ENCODE measurements around the gene DHX8.

DNA sequence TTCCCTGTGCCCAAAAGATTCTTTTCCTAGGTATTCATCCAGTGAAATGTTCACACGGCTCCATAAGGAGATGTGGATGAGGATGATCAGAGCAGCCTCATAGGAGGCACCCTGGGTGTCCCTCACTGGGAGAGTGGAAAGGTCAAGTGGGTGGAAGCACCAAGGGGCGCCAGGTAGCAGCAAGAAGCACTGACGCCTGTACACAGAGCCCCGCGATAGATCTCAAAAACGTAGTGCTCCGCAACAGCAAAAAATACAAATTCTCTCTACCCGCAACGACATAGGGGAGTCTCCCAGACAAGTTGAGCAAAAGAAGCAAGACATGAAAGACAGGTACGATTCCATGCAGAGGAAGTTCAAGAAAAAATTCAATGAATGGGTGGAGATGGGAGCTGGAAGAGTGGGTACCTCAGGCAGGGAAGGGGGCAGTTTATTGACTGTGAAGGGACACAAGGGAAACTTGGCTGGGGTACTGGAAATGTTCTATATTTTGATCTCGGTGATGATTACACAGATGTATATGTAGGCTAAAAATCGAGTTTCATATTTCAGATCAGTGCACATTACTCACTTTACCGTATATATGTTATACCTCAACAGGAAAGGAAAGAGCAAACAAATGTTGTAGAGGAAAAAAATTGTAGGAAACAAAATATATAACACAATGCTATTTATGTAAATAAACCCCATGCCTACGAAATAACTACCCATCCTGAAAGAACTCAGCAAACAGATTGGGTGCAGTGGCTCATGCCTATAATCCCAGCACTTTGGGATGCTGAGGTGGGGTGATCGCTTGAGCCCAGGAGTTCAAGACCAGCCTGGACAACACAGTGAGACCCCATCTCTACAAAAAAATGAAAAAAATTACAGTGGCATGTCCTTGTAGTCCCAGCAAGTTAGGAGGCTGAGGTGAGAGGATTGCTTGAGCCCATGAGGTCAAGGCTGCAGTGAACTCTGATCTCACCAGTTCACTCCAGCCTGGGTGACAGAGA lies 80.1 kb downstream of the DHX8 start:
- TF ChIP-seq, protein P1, sequence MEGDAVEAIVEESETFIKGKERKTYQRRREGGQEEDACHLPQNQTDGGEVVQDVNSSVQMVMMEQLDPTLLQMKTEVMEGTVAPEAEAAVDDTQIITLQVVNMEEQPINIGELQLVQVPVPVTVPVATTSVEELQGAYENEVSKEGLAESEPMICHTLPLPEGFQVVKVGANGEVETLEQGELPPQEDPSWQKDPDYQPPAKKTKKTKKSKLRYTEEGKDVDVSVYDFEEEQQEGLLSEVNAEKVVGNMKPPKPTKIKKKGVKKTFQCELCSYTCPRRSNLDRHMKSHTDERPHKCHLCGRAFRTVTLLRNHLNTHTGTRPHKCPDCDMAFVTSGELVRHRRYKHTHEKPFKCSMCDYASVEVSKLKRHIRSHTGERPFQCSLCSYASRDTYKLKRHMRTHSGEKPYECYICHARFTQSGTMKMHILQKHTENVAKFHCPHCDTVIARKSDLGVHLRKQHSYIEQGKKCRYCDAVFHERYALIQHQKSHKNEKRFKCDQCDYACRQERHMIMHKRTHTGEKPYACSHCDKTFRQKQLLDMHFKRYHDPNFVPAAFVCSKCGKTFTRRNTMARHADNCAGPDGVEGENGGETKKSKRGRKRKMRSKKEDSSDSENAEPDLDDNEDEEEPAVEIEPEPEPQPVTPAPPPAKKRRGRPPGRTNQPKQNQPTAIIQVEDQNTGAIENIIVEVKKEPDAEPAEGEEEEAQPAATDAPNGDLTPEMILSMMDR (conservative IDR thresholded peaks at IDR 0.05; ENCODE audit: low read length), result no peak
- TF ChIP-seq EZH2phosphoT487 (IDR thresholded peaks at IDR 0.05; ENCODE audit: borderline replicate concordance), result no peak

All from Loucy (cell line).